22Rv1 (cell line): ENCODE measurements around the gene ANK3.

Source experiments
- ZFX ChIP-seq: fragments of 450-650 bp; IDR thresholded peaks from 2 replicates; pipeline ENCODE4 v1.6.1; 2017; ENCODE audit warnings: antibody characterized with exemption, borderline replicate concordance
- TF ChIP-seq, protein P1 (sequence below): fragments of 450-650 bp; IDR thresholded peaks from 2 replicates; pipeline ENCODE4 v1.5.1; 2017; ENCODE audit warnings: mild to moderate bottlenecking

GRCh38 chr10:60237977-60238758, 151.5 kb downstream of the ANK3 start:
- TF ChIP-seq, protein P1, sequence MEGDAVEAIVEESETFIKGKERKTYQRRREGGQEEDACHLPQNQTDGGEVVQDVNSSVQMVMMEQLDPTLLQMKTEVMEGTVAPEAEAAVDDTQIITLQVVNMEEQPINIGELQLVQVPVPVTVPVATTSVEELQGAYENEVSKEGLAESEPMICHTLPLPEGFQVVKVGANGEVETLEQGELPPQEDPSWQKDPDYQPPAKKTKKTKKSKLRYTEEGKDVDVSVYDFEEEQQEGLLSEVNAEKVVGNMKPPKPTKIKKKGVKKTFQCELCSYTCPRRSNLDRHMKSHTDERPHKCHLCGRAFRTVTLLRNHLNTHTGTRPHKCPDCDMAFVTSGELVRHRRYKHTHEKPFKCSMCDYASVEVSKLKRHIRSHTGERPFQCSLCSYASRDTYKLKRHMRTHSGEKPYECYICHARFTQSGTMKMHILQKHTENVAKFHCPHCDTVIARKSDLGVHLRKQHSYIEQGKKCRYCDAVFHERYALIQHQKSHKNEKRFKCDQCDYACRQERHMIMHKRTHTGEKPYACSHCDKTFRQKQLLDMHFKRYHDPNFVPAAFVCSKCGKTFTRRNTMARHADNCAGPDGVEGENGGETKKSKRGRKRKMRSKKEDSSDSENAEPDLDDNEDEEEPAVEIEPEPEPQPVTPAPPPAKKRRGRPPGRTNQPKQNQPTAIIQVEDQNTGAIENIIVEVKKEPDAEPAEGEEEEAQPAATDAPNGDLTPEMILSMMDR, result no peak; the same call in 1 of the 2 replicates
- TF ChIP-seq ZFX, result no peak
